Activated CD4-positive, alpha-beta T cell treated with anti-CD3 and anti-CD28 coated beads for 36 hours (primary cell): ENCODE data around the gene PHAX. TPM values are rescaled to one million over a fixed set of nuclear protein-coding genes. Genes with fewer than 3 reads are reported as not detected.
"Not testable (repeated sequence)": the region's sequence is repeated elsewhere in the genome, so short reads cannot be mapped to it uniquely, and the experiment has no call there.

Source experiments
- ATAC-seq: fragments of 200-7000 bp; cut with Tn5 transposase; one replicate; pipeline ENCODE4 v1.10.0; 2021; ENCODE audit warnings: mild to moderate bottlenecking, moderate library complexity
- CTCF ChIA-PET: fragments of 350-600 bp; sonication (Branson Sonifier 250); formaldehyde crosslinking; loops from one replicate; lab custom pipeline; 2021; ENCODE audit warnings: antibody characterized with exemption; lab: Charles Lee
- POLR2A ChIA-PET: fragments of 350-600 bp; sonication (Branson Sonifier 250); formaldehyde crosslinking; loops from one replicate; lab custom pipeline; 2021; ENCODE audit warnings: antibody characterized with exemption, inconsistent platforms; lab: Charles Lee
- DNase-seq: peaks from one replicate; pipeline ENCODE4 v3.0.0-alpha.2; 2020
- H3K27ac Mint-ChIP-seq: one replicate; pipeline ENCODE4 v1.8.0; 2021; ENCODE audit warnings: mixed read lengths
- H3K27me3 Mint-ChIP-seq: one replicate; pipeline ENCODE4 v1.8.0; 2021; ENCODE audit warnings: mixed read lengths
- H3K36me3 Mint-ChIP-seq: one replicate; pipeline ENCODE4 v1.8.0; 2021; ENCODE audit warnings: low read depth, mixed read lengths
- H3K4me1 Mint-ChIP-seq: one replicate; pipeline ENCODE4 v1.8.0; 2021; ENCODE audit warnings: mixed read lengths
- H3K4me3 Mint-ChIP-seq: one replicate; pipeline ENCODE4 v1.8.0; 2021; ENCODE audit warnings: mild to moderate bottlenecking, moderate library complexity, mixed read lengths
- H3K9me3 Mint-ChIP-seq: one replicate; pipeline ENCODE4 v1.8.0; 2021; ENCODE audit warnings: low read depth, mixed read lengths
- intact Hi-C, 2 experiments: fragments of 100-400 bp; cut with DNase I in 1 of 2; cut with micrococcal nuclease in 1 of 2; formaldehyde crosslinking; loops; one replicate each; pipeline versions ENCODE4 v1.14.2 to v1.15.1; 2022 to 2024; cut with DNase I, micrococcal nuclease
- total RNA-seq, 2 experiments: library from RNA; stranded (reverse); gene quantifications; one replicate each; pipeline ENCODE4 v1.2.3, GENCODE V29; 2021

The PHAX gene
- total RNA-seq, 2 experiments from 2014 or later = 41.4 to 49.1 TPM

GRCh38 chr5:126605525-126605924 is 4.8 kb downstream of the PHAX start:
- H3K27me3 Mint-ChIP-seq = no peaks in the 10 kb centered on the region
- H3K36me3 Mint-ChIP-seq = peaks cover 50% of the 10 kb centered on the region
- H3K9me3 Mint-ChIP-seq = no peaks in the 10 kb centered on the region
- DNase-seq = no peak
- no peak for ATAC-seq
- peaks cover 60% of the 10 kb centered on the region for H3K4me1 Mint-ChIP-seq
- ChIA-PET CTCF (interaction anchor here (0.6 to 1.2 kb wide), 3 partner anchors 60 to 867 kb away, joined by 3 to 4 read pairs (median 3); no protein-coding TSS in a partner anchor), POLR2A (no interaction called here)
- H3K27ac Mint-ChIP-seq = no peak overlapping the region
- peak overlapping the region; percentile 54 for H3K4me3 Mint-ChIP-seq
- intact Hi-C loops = no loop called here

- peaks cover 49% of the 10 kb centered on the region for H3K4me1 Mint-ChIP-seq
- H3K27ac Mint-ChIP-seq = peak overlapping the region; percentile 61
- intact Hi-C loops = no loop called here
- ATAC-seq = no peak
- no peak overlapping the region for H3K4me3 Mint-ChIP-seq
- DNase-seq = no peak
- no peaks in the 10 kb centered on the region for H3K27me3 Mint-ChIP-seq
- POLR2A ChIA-PET = interaction anchor here (0.5 kb wide), 1 partner anchor 17 kb away, joined by 3 read pairs; no protein-coding TSS in a partner anchor
- CTCF ChIA-PET = interaction anchor here (2.9 kb wide), 1 partner anchor 9 kb away, joined by 11 read pairs; the partner anchor contains the start of gene PHAX
- H3K36me3 Mint-ChIP-seq = peaks cover 40% of the 10 kb centered on the region
- no peaks in the 10 kb centered on the region for H3K9me3 Mint-ChIP-seq
Measured at GRCh38 chr5:126610160-126610559, 9.4 kb downstream of the PHAX start.

GRCh38 chr5:126610616-126611015 is 9.9 kb downstream of the PHAX start:
- intact Hi-C loops = no loop called here
- Mint-ChIP-seq H3K27ac (no peak overlapping the region), H3K9me3 (no peaks in the 10 kb centered on the region), H3K4me1 (peaks cover 48% of the 10 kb centered on the region), H3K4me3 (no peak overlapping the region), H3K36me3 (peaks cover 36% of the 10 kb centered on the region), H3K27me3 (no peaks in the 10 kb centered on the region)
- ChIA-PET CTCF (interaction anchor here (0.9 to 2.9 kb wide), 2 partner anchors 10 to 56 kb away, joined by 3 to 11 read pairs; partner anchors contain the start of gene PHAX), POLR2A (interaction anchor here (0.5 to 0.7 kb wide), 2 partner anchors 17 to 916 kb away, joined by 3 read pairs; no protein-coding TSS in a partner anchor)
- ATAC-seq = no peak
- DNase-seq = no peak

- Mint-ChIP-seq H3K27ac (no peak overlapping the region), H3K9me3 (no peaks in the 10 kb centered on the region), H3K4me3 (no peak overlapping the region), H3K36me3 (peaks cover 25% of the 10 kb centered on the region), H3K4me1 (peaks cover 28% of the 10 kb centered on the region), H3K27me3 (no peaks in the 10 kb centered on the region)
- ATAC-seq = no peak
- DNase-seq = no peak
- CTCF ChIA-PET = no interaction called here
- POLR2A ChIA-PET = interaction anchor here (0.6 kb wide), 1 partner anchor 117 kb away, joined by 3 read pairs; no protein-coding TSS in a partner anchor
- intact Hi-C loops = no loop called here
Measured at GRCh38 chr5:126613941-126614592, 13.3 kb downstream of the PHAX start.

- peaks cover 21% of the 10 kb centered on the region for H3K4me1 Mint-ChIP-seq
- peak overlapping the region; percentile 33 for H3K27ac Mint-ChIP-seq
- no peak for ATAC-seq
- ChIA-PET POLR2A (no interaction called here), CTCF (no interaction called here)
- peaks cover 20% of the 10 kb centered on the region for H3K36me3 Mint-ChIP-seq
- no peak overlapping the region for H3K4me3 Mint-ChIP-seq
- no peaks in the 10 kb centered on the region for H3K27me3 Mint-ChIP-seq
- DNase-seq = no peak
- intact Hi-C loops = no loop called here
- no peaks in the 10 kb centered on the region for H3K9me3 Mint-ChIP-seq
Measured at GRCh38 chr5:126615286-126615685, 14.5 kb downstream of the PHAX start.

GRCh38 chr5:126617603-126618002 is 16.9 kb downstream of the PHAX start:
- CTCF ChIA-PET = interaction anchor here (0.6 kb wide), 1 partner anchor 157 kb away, joined by 3 read pairs; no protein-coding TSS in a partner anchor
- H3K36me3 Mint-ChIP-seq = peaks cover 16% of the 10 kb centered on the region
- H3K4me3 Mint-ChIP-seq, intact Hi-C loops, H3K9me3 Mint-ChIP-seq, ATAC-seq, H3K27ac Mint-ChIP-seq, H3K27me3 Mint-ChIP-seq, POLR2A ChIA-PET, DNase-seq: not testable (repeated sequence)
- H3K4me1 Mint-ChIP-seq = peaks cover 16% of the 10 kb centered on the region

- CTCF ChIA-PET = no interaction called here
- DNase-seq (no peak), ATAC-seq (no peak)
- intact Hi-C loops = no loop called here
- Mint-ChIP-seq H3K4me3 (no peak overlapping the region), H3K4me1 (peaks cover 20% of the 10 kb centered on the region), H3K27ac (no peak overlapping the region), H3K27me3 (no peaks in the 10 kb centered on the region), H3K9me3 (no peaks in the 10 kb centered on the region), H3K36me3 (peaks cover 23% of the 10 kb centered on the region)
- POLR2A ChIA-PET = no interaction called here
Measured at GRCh38 chr5:126619781-126620180, 19.0 kb downstream of the PHAX start.

GRCh38 chr5:126624534-126624933 is 23.8 kb downstream of the PHAX start:
- Mint-ChIP-seq H3K9me3 (no peaks in the 10 kb centered on the region), H3K4me1 (peaks cover 13% of the 10 kb centered on the region)

GRCh38 chr5:126628102-126628501 is 27.4 kb downstream of the PHAX start:
- ATAC-seq (no peak), DNase-seq (no peak)
- Mint-ChIP-seq H3K27me3 (no peaks in the 10 kb centered on the region), H3K4me3 (no peak overlapping the region), H3K9me3 (no peaks in the 10 kb centered on the region), H3K27ac (no peak overlapping the region), H3K4me1 (peaks cover 13% of the 10 kb centered on the region), H3K36me3 (peaks cover 26% of the 10 kb centered on the region)
- intact Hi-C loops = no loop called here
- ChIA-PET POLR2A (no interaction called here), CTCF (no interaction called here)

More at GRCh38 chr5:126624534-126624933, 23.8 kb downstream of the PHAX start:
- no peaks in the 10 kb centered on the region for H3K27me3 Mint-ChIP-seq
- peak overlapping the region; percentile 84 for H3K27ac Mint-ChIP-seq
- CTCF ChIA-PET = interaction anchor here (1.5 to 1.9 kb wide), 2 partner anchors 17 to 23 kb away, joined by 4 read pairs; partner anchors contain the start of gene PHAX
- no peak overlapping the region for H3K4me3 Mint-ChIP-seq
- H3K36me3 Mint-ChIP-seq = peaks cover 26% of the 10 kb centered on the region
- ATAC-seq (peak; percentile 88), DNase-seq (peak; percentile 35)
- POLR2A ChIA-PET = no interaction called here
- intact Hi-C loops = no loop called here

- H3K4me1 Mint-ChIP-seq = no peaks in the 10 kb centered on the region
- ChIA-PET POLR2A (no interaction called here), CTCF (no interaction called here)
- H3K9me3 Mint-ChIP-seq = no peaks in the 10 kb centered on the region
- intact Hi-C loops = no loop called here
- no peak overlapping the region for H3K27ac Mint-ChIP-seq
- no peaks in the 10 kb centered on the region for H3K27me3 Mint-ChIP-seq
- DNase-seq = no peak
- no peak overlapping the region for H3K4me3 Mint-ChIP-seq
- peaks cover 4% of the 10 kb centered on the region for H3K36me3 Mint-ChIP-seq
- ATAC-seq = no peak
Measured at GRCh38 chr5:126631920-126632319, 31.2 kb downstream of the PHAX start.

- DNase-seq = no peak
- ATAC-seq = no peak
- H3K27me3 Mint-ChIP-seq = no peaks in the 10 kb centered on the region
- no peaks in the 10 kb centered on the region for H3K9me3 Mint-ChIP-seq
- H3K27ac Mint-ChIP-seq = no peak overlapping the region
- intact Hi-C loops = no loop called here
- H3K4me1 Mint-ChIP-seq = no peaks in the 10 kb centered on the region
- POLR2A ChIA-PET = no interaction called here
- no peak overlapping the region for H3K4me3 Mint-ChIP-seq
- CTCF ChIA-PET = no interaction called here
- no peaks in the 10 kb centered on the region for H3K36me3 Mint-ChIP-seq
Measured at GRCh38 chr5:126633552-126633951, 32.8 kb downstream of the PHAX start.

- CTCF ChIA-PET = interaction anchor here (0.6 to 0.7 kb wide), 3 partner anchors 8 to 285 kb away, joined by 3 to 6 read pairs (median 3); no protein-coding TSS in a partner anchor
Measured at GRCh38 chr5:126635585-126635984, 34.8 kb downstream of the PHAX start.

More at GRCh38 chr5:126635585-126635984, 34.8 kb downstream of the PHAX start:
- Mint-ChIP-seq H3K27me3 (no peaks in the 10 kb centered on the region), H3K36me3 (no peaks in the 10 kb centered on the region), H3K27ac (no peak overlapping the region), H3K4me3 (no peak overlapping the region), H3K4me1 (no peaks in the 10 kb centered on the region), H3K9me3 (no peaks in the 10 kb centered on the region)
- intact Hi-C loops = no loop called here
- no peak for DNase-seq
- POLR2A ChIA-PET = no interaction called here
- no peak for ATAC-seq
